RWPE2 (cell line): ENCODE results near the gene NADK2.

ENCODE experiments used
- ATAC-seq: fragments of 200-7000 bp; cut with Tn5 transposase; 3 replicates; pipeline ENCODE4 v1.9.1; 2021; ENCODE audit warnings: low read depth
- DNase-seq: peaks from one replicate; pipeline ENCODE4 v3.0.0-alpha.2; 2020; ENCODE audit warnings: low spot score
- H3K27ac ChIP-seq: fragments of 450-650 bp; 2 replicates; pipeline ENCODE4 v1.5.1; 2017; ENCODE audit warnings: mild to moderate bottlenecking; ENCODE audit not compliant: poor library complexity, severe bottlenecking
- H3K27me3 ChIP-seq: fragments of 250-450 bp; sonication (Bioruptor Pico); 2 replicates; pipeline ENCODE4 v1.5.1; 2021; ENCODE audit warnings: mild to moderate bottlenecking, moderate library complexity; ENCODE audit not compliant: insufficient read depth, poor library complexity, severe bottlenecking
- H3K36me3 ChIP-seq: fragments of 250-450 bp; sonication (Bioruptor Pico); 2 replicates; pipeline ENCODE4 v1.5.1; 2020; ENCODE audit warnings: low read depth, mild to moderate bottlenecking, moderate library complexity
- H3K4me1 ChIP-seq: fragments of 250-450 bp; sonication (Bioruptor Pico); 2 replicates; pipeline ENCODE4 v1.5.1; 2021; ENCODE audit warnings: mild to moderate bottlenecking, moderate library complexity; ENCODE audit not compliant: insufficient read depth, poor library complexity, severe bottlenecking
- H3K4me3 ChIP-seq: fragments of 250-450 bp; sonication (Bioruptor Pico); 2 replicates; pipeline ENCODE4 v1.5.1; 2021; ENCODE audit warnings: mild to moderate bottlenecking, moderate library complexity; ENCODE audit not compliant: severe bottlenecking
- H3K9me3 ChIP-seq: fragments of 250-450 bp; sonication (Bioruptor Pico); 2 replicates; pipeline ENCODE4 v1.5.1; 2021; ENCODE audit warnings: mild to moderate bottlenecking, moderate library complexity; ENCODE audit not compliant: severe bottlenecking
- CTCF ChIP-seq: fragments of 450-650 bp; IDR thresholded peaks from one replicate; pipeline ENCODE4 v1.5.1; 2017; ENCODE audit warnings: mild to moderate bottlenecking, moderate library complexity; ENCODE audit not compliant: poor library complexity, severe bottlenecking

The NADK2 gene

DNA sequence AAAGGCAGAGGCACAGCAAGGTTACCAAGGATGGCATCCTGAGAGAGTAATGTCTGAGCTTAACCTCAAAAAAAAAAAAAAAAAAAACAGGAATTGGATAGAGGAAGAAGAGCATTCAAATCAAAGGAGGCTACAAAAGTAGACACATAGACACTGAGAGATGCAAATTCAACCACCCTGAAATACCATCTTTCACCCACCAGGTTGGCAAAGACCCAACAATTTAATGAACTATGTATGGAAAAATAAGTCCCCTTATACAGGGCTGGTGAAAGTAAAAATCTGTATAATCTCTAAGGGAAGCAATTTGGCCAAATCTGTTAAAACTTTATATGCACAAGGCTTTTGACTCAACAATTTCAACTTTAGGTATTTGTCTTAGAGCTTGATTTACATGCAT lies 4.9 kb downstream of the NADK2 start:
- Histone ChIP-seq H3K27me3 (no peaks in the 10 kb centered on the region), H3K27ac (no peak overlapping the region), H3K36me3 (no peaks in the 10 kb centered on the region), H3K4me3 (no peak overlapping the region), H3K9me3 (no peaks in the 10 kb centered on the region), H3K4me1 (peaks cover 25% of the 10 kb centered on the region)
- DNase-seq (no peak), ATAC-seq (no peak)
- TF ChIP-seq CTCF = no peak

DNA sequence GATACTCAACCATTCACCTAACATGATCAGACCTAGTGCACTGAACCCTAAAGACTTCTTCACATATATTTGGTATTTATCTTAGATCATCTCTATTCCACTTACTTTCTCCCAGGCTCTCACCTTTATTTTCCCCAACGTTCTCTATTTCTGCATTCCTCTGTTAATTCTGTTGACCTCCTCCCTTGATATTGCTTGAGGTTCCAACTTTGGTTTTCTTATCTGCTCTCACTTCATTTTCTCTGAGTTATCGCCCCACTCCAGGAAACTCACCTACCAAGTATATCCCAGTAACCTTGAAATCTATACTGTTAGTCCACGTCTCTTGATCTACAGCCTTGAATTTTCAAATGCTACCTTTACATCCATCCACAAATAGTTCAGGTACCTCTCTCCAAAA lies 9.2 kb downstream of the NADK2 start:
- DNase-seq (no peak), ATAC-seq (no peak)
- H3K27me3 ChIP-seq = no peaks in the 10 kb centered on the region
- H3K36me3 ChIP-seq = no peaks in the 10 kb centered on the region
- no peak overlapping the region for H3K4me3 ChIP-seq
- no peak overlapping the region for H3K27ac ChIP-seq
- H3K4me1 ChIP-seq = peaks cover 10% of the 10 kb centered on the region
- no peak for TF ChIP-seq CTCF
- no peaks in the 10 kb centered on the region for H3K9me3 ChIP-seq

- Histone ChIP-seq H3K27ac (no peak overlapping the region), H3K27me3 (no peaks in the 10 kb centered on the region), H3K4me3 (no peak overlapping the region), H3K9me3 (no peaks in the 10 kb centered on the region), H3K4me1 (peaks cover 17% of the 10 kb centered on the region), H3K36me3 (peaks cover 20% of the 10 kb centered on the region)
- TF ChIP-seq CTCF = no peak
- DNase-seq (no peak), ATAC-seq (no peak)
Measured at GRCh38 chr5:36230151-36230790, 11.5 kb downstream of the NADK2 start.

DNA sequence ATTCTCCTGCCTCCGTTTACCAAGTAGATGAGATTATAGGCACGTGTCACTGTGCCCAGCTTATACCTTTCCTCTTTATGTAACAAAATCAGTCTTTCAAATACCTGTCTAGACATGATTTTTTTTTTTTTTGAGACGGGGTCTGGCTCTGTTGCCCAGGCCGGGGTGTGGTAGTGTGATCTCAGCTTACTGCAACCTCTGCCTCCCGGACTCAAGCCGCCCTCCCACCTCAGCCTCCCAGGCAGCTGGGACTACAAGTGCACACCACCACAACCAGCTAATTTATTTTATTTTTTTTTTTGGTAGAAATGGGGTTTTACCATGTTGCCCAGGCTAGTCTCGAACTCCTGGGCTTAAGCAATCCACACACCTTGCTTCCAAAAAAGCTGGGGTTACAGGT lies 13.2 kb downstream of the NADK2 start:
- Histone ChIP-seq H3K36me3 (peaks cover 28% of the 10 kb centered on the region), H3K27ac (no peak overlapping the region), H3K4me3 (no peak overlapping the region), H3K27me3 (no peaks in the 10 kb centered on the region), H3K9me3 (no peaks in the 10 kb centered on the region), H3K4me1 (peaks cover 17% of the 10 kb centered on the region)
- ATAC-seq = no peak
- TF ChIP-seq CTCF = no peak
- no peak for DNase-seq

- peaks cover 28% of the 10 kb centered on the region for H3K36me3 ChIP-seq
- H3K27ac ChIP-seq = no peak overlapping the region
- H3K27me3 ChIP-seq = no peaks in the 10 kb centered on the region
- TF ChIP-seq CTCF = no peak
- no peaks in the 10 kb centered on the region for H3K9me3 ChIP-seq
- ATAC-seq (no peak), DNase-seq (no peak)
- H3K4me3 ChIP-seq = no peak overlapping the region
- H3K4me1 ChIP-seq = peaks cover 17% of the 10 kb centered on the region
Measured at GRCh38 chr5:36227046-36227445, 14.7 kb downstream of the NADK2 start.
